Astrocyte of the spinal cord (primary cell): Measurements from ENCODE around the gene TENT5A.

Experiments used
- DNase-seq: peaks from one replicate; pipeline ENCODE4 v3.0.0; 2011; ENCODE audit warnings: low read depth, low spot score
- H3K4me3 ChIP-seq: 2 replicates; pipeline ENCODE4 v1.5.1; 2011; ENCODE audit warnings: low read depth, mild to moderate bottlenecking, low read length, moderate library complexity
- CTCF ChIP-seq: IDR thresholded peaks from 2 replicates; pipeline ENCODE4 v1.5.1; 2012; ENCODE audit warnings: low read depth, mild to moderate bottlenecking, low read length, inconsistent platforms
- in situ Hi-C: cut with HindIII; loops from 2 replicates; pipeline ENCODE4 v1.10.0; 2017; ENCODE audit warnings: low sequenced_read_pairs

TENT5A gene

GRCh38 chr6:81774542-81774941, 22.1 kb upstream of the TENT5A start:
- no peak for TF ChIP-seq CTCF
- H3K4me3 ChIP-seq: no peak overlapping the region
- DNase-seq: no peak
- in situ Hi-C loops: no loop called here

- DNase-seq: no peak
- TF ChIP-seq CTCF: no peak
- no peak overlapping the region for H3K4me3 ChIP-seq
- in situ Hi-C loops: no loop called here
Measured at GRCh38 chr6:81773887-81774286, 21.4 kb upstream of the TENT5A start.

GRCh38 chr6:81772741-81773140, 20.3 kb upstream of the TENT5A start:
- in situ Hi-C loops: no loop called here
- DNase-seq: peak; percentile 67
- TF ChIP-seq CTCF: no peak
- H3K4me3 ChIP-seq: no peak overlapping the region

GRCh38 chr6:81771097-81771496, 18.6 kb upstream of the TENT5A start:
- TF ChIP-seq CTCF: no peak
- in situ Hi-C loops: no loop called here
- DNase-seq: no peak
- H3K4me3 ChIP-seq: no peak overlapping the region

GRCh38 chr6:81770381-81770780, 17.9 kb upstream of the TENT5A start:
- in situ Hi-C loops: no loop called here
- H3K4me3 ChIP-seq: no peak overlapping the region
- DNase-seq: no peak
- TF ChIP-seq CTCF: no peak

- TF ChIP-seq CTCF: no peak
- peak; percentile 59 for DNase-seq
- in situ Hi-C loops: no loop called here
Measured at GRCh38 chr6:81769824-81770223, 17.3 kb upstream of the TENT5A start.

More at GRCh38 chr6:81769824-81770223, 17.3 kb upstream of the TENT5A start:
- H3K4me3 ChIP-seq: no peak overlapping the region
